GM06990 (cell line): ENCODE data around the gene XPO6.

Experiments used
- DNase-seq: peaks from one replicate; pipeline ENCODE4 v3.0.0-alpha.2; 2011; ENCODE audit not compliant: insufficient read length; ENCODE audit errors: extremely low read depth
- H3K27me3 ChIP-seq: replicated peaks from 2 replicates; pipeline ENCODE4 v1.6.0; 2011; ENCODE audit warnings: low read length; ENCODE audit not compliant: control insufficient read depth, insufficient read depth
- H3K36me3 ChIP-seq: 2 replicates; pipeline ENCODE4 v1.5.1; 2011; ENCODE audit warnings: low read length; ENCODE audit not compliant: control insufficient read depth, insufficient read depth
- H3K4me3 ChIP-seq: replicated peaks from 2 replicates; pipeline ENCODE4 v1.5.1; 2011; ENCODE audit warnings: low read depth, mild to moderate bottlenecking, control low read depth, low read length
- CTCF ChIP-seq: IDR thresholded peaks from 2 replicates; pipeline ENCODE4 v1.5.1; 2011; ENCODE audit warnings: low read length, control low read depth, mild to moderate bottlenecking, inconsistent platforms; ENCODE audit not compliant: insufficient read depth, poor library complexity, severe bottlenecking

The XPO6 gene

GRCh38 chr16:28167221-28167620, 44.5 kb downstream of the XPO6 start:
- no peak for TF ChIP-seq CTCF
- H3K36me3 ChIP-seq, result peaks cover 17% of the 10 kb centered on the region
- no peak for DNase-seq
- H3K4me3 ChIP-seq, result no peak overlapping the region
- H3K27me3 ChIP-seq, result no peaks in the 10 kb centered on the region

- no peak for TF ChIP-seq CTCF
- no peak overlapping the region for H3K4me3 ChIP-seq
- H3K27me3 ChIP-seq, result no peaks in the 10 kb centered on the region
- DNase-seq, result no peak
- H3K36me3 ChIP-seq, result peaks cover 17% of the 10 kb centered on the region
Measured at GRCh38 chr16:28166394-28167208, 45.2 kb downstream of the XPO6 start.

GRCh38 chr16:28165598-28165997, 46.2 kb downstream of the XPO6 start:
- no peak for DNase-seq
- H3K36me3 ChIP-seq, result peaks cover 17% of the 10 kb centered on the region
- no peak for TF ChIP-seq CTCF
- no peak overlapping the region for H3K4me3 ChIP-seq
- H3K27me3 ChIP-seq, result no peaks in the 10 kb centered on the region

- H3K36me3 ChIP-seq, result peaks cover 11% of the 10 kb centered on the region
- no peak for DNase-seq
- H3K4me3 ChIP-seq, result no peak overlapping the region
- no peak for TF ChIP-seq CTCF
- H3K27me3 ChIP-seq, result no peaks in the 10 kb centered on the region
Measured at GRCh38 chr16:28164140-28164539, 47.6 kb downstream of the XPO6 start.

GRCh38 chr16:28163699-28164098, 48.1 kb downstream of the XPO6 start:
- TF ChIP-seq CTCF, result no peak
- no peak overlapping the region for H3K4me3 ChIP-seq
- no peaks in the 10 kb centered on the region for H3K27me3 ChIP-seq
- peaks cover 9% of the 10 kb centered on the region for H3K36me3 ChIP-seq
- DNase-seq, result no peak
